Measurements from ENCODE around the gene ABCC6. TPM values are rescaled to one million over a fixed set of nuclear protein-coding genes. Genes with fewer than 3 reads are reported as not detected.

ABCC6 gene
- polyA plus RNA-seq, 1 donor from 2014 or later, result not detected

- Histone ChIP-seq H4K20me1 (ENCODE audit: insufficient read depth) (no peaks in the 10 kb centered on the region), H3K9me3 (ENCODE audit: low read length) (peaks cover 4% of the 10 kb centered on the region), H3K9me2 (ENCODE audit: insufficient read depth, low read length) (no peaks in the 10 kb centered on the region), H3K79me2 (replicated peaks; ENCODE audit: insufficient read depth, low read length) (no peaks in the 10 kb centered on the region), H3K4me2 (ENCODE audit: low read length) (no peak overlapping the region), H2AFZ (ENCODE audit: low read depth, low read length) (no peak overlapping the region), H3K36me3 (ENCODE audit: insufficient read depth, low read length) (no peaks in the 10 kb centered on the region), H3K27ac (ENCODE audit: low read length) (no peak overlapping the region), H3F3A (ENCODE audit: insufficient read depth, low read length, poor library complexity, severe bottlenecking) (no peaks in the 10 kb centered on the region), H3K27me3 (ENCODE audit: insufficient read depth, low read depth, low read length) (no peaks in the 10 kb centered on the region), H3K9ac (ENCODE audit: low read length) (no peak overlapping the region), H3K4me3 (ENCODE audit: low read length) (no peak overlapping the region)
- TF ChIP-seq POLR2AphosphoS5 (IDR thresholded peaks at IDR 0.05) (no peak), RAD21 (conservative IDR thresholded peaks at IDR 0.05) (no peak), REST (IDR thresholded peaks at IDR 0.05; ENCODE audit: borderline replicate concordance) (no peak), MXI1 (conservative IDR thresholded peaks at IDR 0.05; ENCODE audit: poor library complexity, severe bottlenecking) (no peak), EP300 (conservative IDR thresholded peaks at IDR 0.05; ENCODE audit: poor library complexity, severe bottlenecking) (no peak), SMC3 (conservative IDR thresholded peaks at IDR 0.05; ENCODE audit: poor library complexity) (no peak), TAF1 (IDR thresholded peaks at IDR 0.05; ENCODE audit: low read depth) (no peak), EZH2 (IDR thresholded peaks at IDR 0.05; ENCODE audit: borderline replicate concordance, insufficient read depth, low read length, poor library complexity, severe bottlenecking) (no peak), CTCF (IDR thresholded peaks at IDR 0.05; ENCODE audit: poor library complexity, severe bottlenecking) (no peak)
Measured at GRCh38 chr16:16120382-16121184, 102.7 kb downstream of the ABCC6 start.

GRCh38 chr16:16120044-16120381 is 103.3 kb downstream of the ABCC6 start:
- peaks cover 4% of the 10 kb centered on the region for H3K9me3 ChIP-seq (ENCODE audit: low read length)
- TF ChIP-seq RAD21 (conservative IDR thresholded peaks at IDR 0.05) (no peak), EZH2 (IDR thresholded peaks at IDR 0.05; ENCODE audit: borderline replicate concordance, insufficient read depth, low read length, poor library complexity, severe bottlenecking) (no peak), POLR2AphosphoS5 (IDR thresholded peaks at IDR 0.05) (no peak), EP300 (conservative IDR thresholded peaks at IDR 0.05; ENCODE audit: poor library complexity, severe bottlenecking) (no peak), TAF1 (IDR thresholded peaks at IDR 0.05; ENCODE audit: low read depth) (no peak)

More at GRCh38 chr16:16120044-16120381, 103.3 kb downstream of the ABCC6 start:
- Histone ChIP-seq H3K27ac (ENCODE audit: low read length) (no peak overlapping the region), H4K20me1 (ENCODE audit: insufficient read depth) (no peaks in the 10 kb centered on the region), H2AFZ (ENCODE audit: low read depth, low read length) (no peak overlapping the region), H3K27me3 (ENCODE audit: insufficient read depth, low read depth, low read length) (no peaks in the 10 kb centered on the region), H3K9me2 (ENCODE audit: insufficient read depth, low read length) (no peaks in the 10 kb centered on the region), H3K36me3 (ENCODE audit: insufficient read depth, low read length) (no peaks in the 10 kb centered on the region), H3F3A (ENCODE audit: insufficient read depth, low read length, poor library complexity, severe bottlenecking) (no peaks in the 10 kb centered on the region), H3K4me3 (ENCODE audit: low read length) (no peak overlapping the region), H3K79me2 (replicated peaks; ENCODE audit: insufficient read depth, low read length) (no peaks in the 10 kb centered on the region), H3K4me2 (ENCODE audit: low read length) (no peak overlapping the region), H3K9ac (ENCODE audit: low read length) (no peak overlapping the region)

All from neural cell (in vitro differentiated cells).